ENCODE data around the gene FOXD1.

The FOXD1 gene

GRCh38 chr5:73438645-73439470 is 9.7 kb downstream of the FOXD1 start:
- no peak for DNase-seq

DNA sequence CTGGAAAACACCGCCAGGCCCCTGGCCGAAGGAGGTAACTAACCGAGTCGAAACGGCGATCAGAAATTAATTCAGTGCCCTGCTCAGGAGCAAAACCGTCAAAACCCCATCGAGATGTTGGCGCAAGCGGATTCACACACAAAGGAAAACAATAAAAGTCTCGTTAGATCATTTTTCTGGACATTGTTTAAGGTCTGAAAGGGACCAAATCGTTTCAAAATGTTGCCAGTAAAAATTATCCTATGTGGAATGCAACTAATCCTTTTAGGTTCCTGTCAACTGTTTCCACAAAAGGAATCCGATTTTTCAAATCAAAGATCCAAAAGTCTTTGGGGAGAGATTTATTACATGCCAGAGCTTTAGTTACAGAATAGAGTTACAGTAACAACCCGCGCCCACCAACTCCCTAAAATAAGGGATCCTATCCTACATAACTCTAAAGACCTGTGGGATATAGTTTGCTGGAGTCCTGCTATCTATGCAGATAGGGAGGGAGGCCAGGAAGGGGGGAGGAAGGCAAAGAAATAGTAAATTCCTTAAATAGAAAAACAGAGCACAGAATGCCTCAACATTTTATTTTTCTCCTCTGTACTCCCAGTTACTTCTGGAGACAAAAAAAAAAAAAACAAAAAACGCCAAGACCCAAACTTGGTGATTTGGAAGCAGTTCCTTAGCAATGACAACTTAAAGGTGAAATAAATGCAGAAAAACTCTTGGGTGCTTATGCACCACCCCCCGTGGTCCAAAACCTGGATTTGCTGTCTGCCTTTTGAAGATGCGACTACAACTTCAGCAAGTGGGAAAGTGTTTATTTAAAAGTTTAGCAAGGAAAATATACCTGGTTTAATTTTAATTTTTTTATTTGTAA is 10.6 kb downstream of the FOXD1 start:
- no peak for DNase-seq

DNA sequence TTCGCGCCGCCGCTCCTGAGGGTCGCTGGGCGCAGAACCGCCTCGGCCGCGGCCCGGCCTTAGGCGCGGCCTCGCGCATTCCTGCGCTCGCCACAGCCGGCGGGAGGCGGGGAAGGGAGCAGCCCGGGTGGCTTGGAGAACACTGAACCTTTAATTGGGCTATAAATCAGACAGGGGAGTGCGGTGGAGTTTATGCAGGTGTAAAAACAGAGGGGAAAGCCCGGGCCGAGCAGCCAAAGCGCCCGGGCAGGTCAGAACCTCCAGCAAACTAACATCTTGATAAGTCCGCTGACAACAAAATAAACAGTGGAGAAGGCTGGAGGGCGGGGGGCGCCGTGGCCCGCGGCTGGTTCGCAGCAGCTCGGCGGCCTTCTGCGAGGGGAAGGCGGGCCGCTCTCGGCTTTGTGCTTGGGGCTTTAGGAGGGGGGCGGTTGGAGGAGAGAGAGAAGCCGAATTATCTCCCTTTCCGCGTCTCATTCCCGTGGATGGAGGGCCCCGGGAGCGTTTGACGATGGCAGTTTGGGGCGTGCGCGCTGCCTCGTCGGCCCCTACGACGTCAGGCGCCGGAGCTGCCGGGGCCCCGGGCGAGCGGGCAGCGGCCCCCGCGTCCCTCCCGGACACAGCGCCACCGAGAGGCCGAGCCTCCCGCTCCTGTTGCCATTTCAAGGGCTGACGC is 11.3 kb downstream of the FOXD1 start:
- peak in 1 of 4 experiments; percentile 30 for DNase-seq

GRCh38 chr5:73436535-73437100 is 12.0 kb downstream of the FOXD1 start:
- DNase-seq = peak in 2 of 4 experiments; percentile 19 to 46

DNA sequence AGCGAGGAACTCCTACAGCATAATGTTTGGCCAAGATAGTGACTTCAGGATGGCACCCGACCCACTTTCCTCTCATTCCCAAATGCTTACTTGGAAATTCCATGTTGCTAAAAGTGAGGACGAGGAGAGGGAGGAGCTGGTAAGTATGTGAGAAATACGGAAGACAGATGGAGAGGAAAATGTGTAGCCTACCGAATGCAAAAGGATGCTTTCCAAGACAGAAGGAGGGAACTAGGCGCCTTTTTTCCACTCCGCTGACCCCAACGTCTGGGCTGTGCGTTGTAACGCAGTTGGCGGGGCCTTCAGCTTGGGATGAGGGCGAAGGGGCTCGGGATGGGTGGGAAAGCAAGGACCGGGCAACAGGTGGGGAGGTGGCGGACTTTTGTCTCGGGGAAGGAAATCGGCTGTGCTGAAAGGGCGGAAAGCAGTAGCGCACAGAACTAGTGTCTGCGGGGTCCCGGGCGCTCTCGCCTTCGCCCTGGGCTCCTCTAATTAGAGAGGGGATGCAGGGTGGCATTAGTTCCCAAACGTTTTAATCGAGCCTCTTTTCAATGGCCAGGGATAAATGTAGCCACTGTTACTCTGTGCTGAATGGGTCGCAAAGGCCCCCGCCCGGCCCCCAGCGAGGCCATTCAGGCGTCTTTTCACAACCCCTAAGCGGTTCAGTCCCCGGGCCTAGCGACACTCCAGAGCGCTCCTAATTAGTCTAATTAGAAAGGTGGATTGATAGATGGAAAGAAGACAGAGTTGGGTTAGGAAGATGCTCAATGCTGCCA is 12.6 kb downstream of the FOXD1 start:
- no peak for DNase-seq

DNA sequence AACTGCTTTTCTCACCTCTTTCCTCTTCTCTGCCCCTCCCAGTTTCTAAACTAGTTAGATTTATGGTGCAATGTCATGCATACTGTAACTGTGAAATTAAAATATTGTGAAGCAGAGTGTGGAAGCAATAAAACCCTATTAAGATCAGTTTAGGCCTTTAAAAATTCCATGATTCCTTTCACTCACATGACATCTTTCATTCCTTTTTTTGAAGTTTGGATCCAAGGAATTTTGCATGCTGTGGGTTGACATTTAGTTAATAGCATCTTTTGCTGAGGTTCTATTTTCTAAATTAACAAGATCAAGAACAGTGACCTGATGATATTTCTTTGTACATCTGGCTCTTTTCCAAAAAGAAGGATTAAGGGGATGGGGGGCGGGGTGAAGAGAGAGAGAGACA is 13.7 kb downstream of the FOXD1 start:
- no peak for DNase-seq

DNA sequence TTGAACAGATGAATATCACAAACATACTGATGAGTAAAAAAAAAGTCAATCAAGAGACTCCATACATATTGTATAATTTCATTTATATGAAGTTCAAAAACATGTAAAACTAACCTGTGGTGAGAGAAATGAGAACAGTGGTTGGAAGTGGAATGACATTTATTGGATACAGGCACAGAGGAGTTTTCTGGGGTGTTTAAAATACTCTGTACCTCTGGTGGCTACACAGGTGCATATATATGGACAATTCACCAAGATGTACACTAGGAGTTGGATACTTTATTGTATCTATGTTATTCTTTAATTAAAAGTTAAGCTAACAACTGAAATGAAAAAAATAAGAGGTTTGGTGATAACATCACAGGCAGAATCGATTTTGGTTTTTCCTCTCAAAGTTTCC is 14.1 kb downstream of the FOXD1 start:
- DNase-seq = no peak

DNA sequence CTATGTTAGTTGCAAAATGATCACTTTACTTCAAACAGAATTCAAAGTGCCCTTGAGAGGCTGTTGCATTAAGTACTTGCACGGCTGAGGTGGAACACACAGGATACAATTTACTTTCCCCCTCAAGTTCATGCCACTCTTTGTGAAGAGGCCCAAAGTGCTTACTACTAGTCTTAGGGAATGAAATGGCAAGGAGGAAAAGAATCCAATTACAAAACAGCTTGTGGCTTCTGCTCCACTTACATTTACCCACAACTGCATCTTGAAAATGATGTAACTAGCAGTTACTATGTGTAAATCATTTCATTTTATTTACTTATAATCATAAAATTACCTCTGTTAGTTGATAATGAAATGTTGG is 14.6 kb downstream of the FOXD1 start:
- no peak for DNase-seq

- no peak for DNase-seq
Observed at GRCh38 chr5:73433272-73433981, 15.2 kb downstream of the FOXD1 start.

- DNase-seq = no peak
Observed at GRCh38 chr5:73431204-73431851, 17.2 kb downstream of the FOXD1 start.

DNA sequence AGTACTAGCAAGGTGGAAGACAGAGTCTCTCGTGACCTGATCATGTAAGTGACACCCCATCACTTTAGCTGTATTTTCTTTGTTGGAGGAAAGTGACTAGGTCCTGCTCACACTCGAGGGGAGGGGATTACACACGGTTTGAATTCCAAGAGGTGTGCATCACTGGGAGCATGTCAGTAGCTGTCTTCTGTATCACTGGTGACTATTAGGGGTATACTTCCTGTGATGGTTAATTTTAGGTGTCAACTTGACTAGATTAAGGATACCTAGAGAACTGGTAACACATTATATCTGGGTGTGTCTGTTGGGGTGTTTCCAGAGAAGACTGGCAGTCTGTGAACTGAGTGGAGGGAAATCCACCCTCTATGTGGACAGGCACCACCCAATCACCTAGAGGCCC is 22.5 kb downstream of the FOXD1 start:
- no peak for DNase-seq

DNA sequence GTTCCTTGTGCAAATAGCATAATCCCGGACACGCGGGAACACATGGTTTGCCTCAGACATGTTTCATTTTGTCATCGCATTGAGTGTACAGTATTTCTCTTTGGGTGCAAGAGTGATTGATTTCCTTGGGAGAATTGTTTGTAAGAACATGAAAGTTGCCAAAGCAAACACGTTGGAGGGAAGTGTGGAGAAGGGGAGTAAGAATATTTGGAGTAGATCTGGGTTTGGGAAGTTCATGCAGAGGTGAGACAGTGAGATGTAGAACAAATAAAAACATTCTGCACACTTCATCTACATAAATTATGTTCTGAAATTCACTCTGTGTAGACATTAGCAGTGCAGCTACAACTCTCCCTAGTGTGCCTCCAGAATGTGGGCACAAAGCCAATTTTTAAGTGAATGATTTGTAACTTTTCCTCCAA is 24.0 kb downstream of the FOXD1 start:
- no peak for DNase-seq

DNA sequence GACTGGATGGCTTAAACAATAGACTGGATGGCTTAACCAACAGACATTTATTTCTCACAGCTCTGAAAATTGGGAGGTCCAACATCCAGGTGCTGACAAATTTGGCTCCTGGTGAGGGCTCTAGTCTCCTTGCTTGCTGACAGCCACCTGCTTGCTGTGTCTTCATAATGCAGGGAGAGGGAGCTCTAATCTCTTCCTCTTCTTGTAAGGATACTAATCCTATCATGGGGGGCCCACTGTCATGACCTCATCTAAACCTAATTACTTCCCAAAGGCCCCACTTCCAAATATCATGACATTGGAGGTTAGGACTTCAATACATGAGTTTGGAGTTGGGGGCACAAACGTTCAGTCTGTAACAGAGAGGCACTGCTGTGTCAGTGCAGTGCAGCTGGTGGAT is 26.4 kb downstream of the FOXD1 start:
- DNase-seq = no peak

DNA sequence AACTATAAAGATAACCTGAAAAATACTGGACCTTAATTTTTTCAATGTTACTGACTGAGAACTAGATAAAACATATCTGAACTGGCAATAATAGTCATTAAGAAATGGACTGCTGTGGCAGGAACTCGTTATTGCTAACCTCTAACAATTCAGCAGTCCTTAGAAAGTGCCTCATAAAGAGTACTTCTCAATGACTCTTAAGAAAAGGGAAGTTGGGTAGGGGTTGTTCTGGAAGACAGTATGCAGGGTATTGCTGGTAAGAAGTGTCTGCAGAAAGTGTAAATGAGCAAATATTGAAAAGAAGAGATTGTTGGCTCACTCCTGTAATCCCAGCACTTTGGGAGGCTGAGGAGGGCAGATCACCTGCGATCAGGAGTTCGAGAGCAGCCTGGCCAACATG is 27.9 kb downstream of the FOXD1 start:
- peak in 3 of 4 experiments; percentile 7 to 39 (median 29) for DNase-seq

GRCh38 chr5:73419465-73420390 is 28.8 kb downstream of the FOXD1 start:
- DNase-seq = peak in 1 of 4 experiments; percentile 8

DNA sequence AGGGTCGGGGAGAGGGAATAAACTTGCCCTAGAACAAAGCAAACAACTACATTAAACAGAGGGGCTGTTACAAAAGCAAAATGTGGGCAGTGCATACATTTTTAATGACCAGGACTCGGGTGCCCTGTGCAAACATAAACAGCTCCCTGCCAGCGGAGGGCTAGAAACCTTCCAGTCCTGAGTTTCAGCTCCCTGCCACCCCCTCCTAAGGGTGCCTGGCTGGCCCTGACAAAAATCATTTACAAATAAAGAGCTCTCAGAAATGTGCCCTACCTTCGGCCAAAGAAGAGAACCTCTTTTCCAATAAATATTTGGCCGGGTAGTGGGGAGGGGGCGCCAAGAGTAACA is 29.5 kb downstream of the FOXD1 start:
- DNase-seq = no peak

DNA sequence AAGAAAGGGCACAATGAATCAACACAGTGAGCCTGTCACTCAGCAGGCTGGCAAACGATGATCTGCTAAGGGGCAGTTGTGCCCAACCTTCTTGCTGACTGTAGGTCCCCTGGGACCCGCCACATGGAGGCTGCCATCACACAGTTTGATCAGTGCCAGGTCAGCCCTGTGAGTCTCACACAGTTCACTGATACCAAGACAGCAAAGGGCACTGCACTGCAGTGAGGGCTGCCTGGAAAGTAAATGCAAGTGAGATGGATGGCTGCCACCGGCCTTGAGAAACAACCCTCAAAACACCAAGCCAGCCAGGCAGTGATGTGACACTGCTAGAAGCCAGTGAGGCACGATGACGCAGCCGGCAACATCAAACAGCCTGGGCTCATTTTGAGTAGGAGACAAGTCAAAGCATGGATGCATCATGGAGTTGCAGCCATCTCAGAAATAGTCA is 30.3 kb downstream of the FOXD1 start:
- DNase-seq = no peak

DNA sequence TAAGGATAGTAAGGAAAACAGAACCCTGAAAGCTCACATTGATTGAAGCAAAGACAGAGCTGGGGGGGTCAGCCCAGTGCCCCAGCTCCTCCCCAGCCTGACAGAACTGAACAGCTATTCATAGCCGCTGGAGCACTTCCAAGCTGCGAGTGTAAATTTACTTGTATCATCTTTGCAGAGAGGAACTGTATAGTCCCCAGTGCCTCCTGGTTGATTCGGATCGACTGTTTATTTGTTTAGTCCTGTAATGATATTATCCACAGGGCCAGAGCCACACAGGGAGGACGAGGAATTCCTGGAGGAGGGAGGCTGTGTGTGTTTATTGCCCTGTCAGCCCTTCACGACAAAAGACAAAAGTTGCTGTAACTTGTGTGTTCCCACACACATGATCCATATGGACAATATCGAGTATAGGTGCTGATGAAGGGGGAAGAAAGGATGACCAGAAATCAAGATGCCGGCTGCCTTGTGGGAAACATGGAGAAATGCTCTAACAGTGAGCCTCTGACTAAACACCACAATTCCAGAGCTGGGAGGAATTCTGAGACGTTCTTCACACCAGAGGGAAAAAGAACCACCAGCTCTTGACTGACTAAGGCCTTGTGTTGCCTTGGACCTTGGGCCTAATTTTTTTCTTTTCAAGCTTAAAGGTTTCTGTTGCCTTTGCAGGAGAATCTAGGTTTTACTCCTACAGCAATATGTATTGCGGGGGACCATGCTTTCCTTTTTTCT is 31.1 kb downstream of the FOXD1 start:
- DNase-seq = no peak

- no peak for DNase-seq
Observed at GRCh38 chr5:73415617-73416016, 33.0 kb downstream of the FOXD1 start.
